Effector memory CD4-positive, alpha-beta T cell (primary cell): ENCODE data around the gene SULT1C4.
"Not testable (repeated sequence)": the region's sequence is repeated elsewhere in the genome, so short reads cannot be mapped to it uniquely, and the experiment has no call there.

Experiments
- DNase-seq, 3 donors: peaks; one replicate each; pipeline ENCODE4 v3.0.0-alpha.2; 2020
- H3K27ac ChIP-seq: 2 replicates; pipeline ENCODE4 v1.7.0; 2013; ENCODE audit warnings: mild to moderate bottlenecking, low read length, moderate library complexity; ENCODE audit not compliant: insufficient read depth, poor library complexity, severe bottlenecking
- H3K27me3 ChIP-seq: replicated peaks from 2 replicates; pipeline ENCODE4 v1.7.0; 2013; ENCODE audit warnings: mild to moderate bottlenecking, low read length; ENCODE audit not compliant: insufficient read depth, control insufficient read depth, poor library complexity, severe bottlenecking
- H3K36me3 ChIP-seq: 2 replicates; pipeline ENCODE4 v1.7.0; 2013; ENCODE audit warnings: mild to moderate bottlenecking, low read length, moderate library complexity; ENCODE audit not compliant: control insufficient read depth, insufficient read depth
- H3K4me1 ChIP-seq: 2 replicates; pipeline ENCODE4 v1.7.0; 2013; ENCODE audit warnings: low read length, mild to moderate bottlenecking; ENCODE audit not compliant: control insufficient read depth, insufficient read depth, poor library complexity, severe bottlenecking
- H3K4me3 ChIP-seq: 2 replicates; pipeline ENCODE4 v1.7.0; 2013; ENCODE audit warnings: low read length, low read depth, mild to moderate bottlenecking; ENCODE audit not compliant: insufficient read depth, poor library complexity, severe bottlenecking
- H3K9me3 ChIP-seq: 2 replicates; pipeline ENCODE4 v1.7.0; 2013; ENCODE audit warnings: mild to moderate bottlenecking, low read length, moderate library complexity; ENCODE audit not compliant: control insufficient read depth

Gene SULT1C4

GRCh38 chr2:108428286-108429009 lies 50.7 kb downstream of the SULT1C4 start:
- Histone ChIP-seq H3K27ac (no peak overlapping the region), H3K36me3 (no peaks in the 10 kb centered on the region), H3K9me3 (no peaks in the 10 kb centered on the region), H3K4me3 (no peak overlapping the region), H3K4me1 (no peaks in the 10 kb centered on the region), H3K27me3 (peaks cover 3% of the 10 kb centered on the region)
- DNase-seq, result no peak

GRCh38 chr2:108435578-108435977 lies 57.8 kb downstream of the SULT1C4 start:
- H3K27ac ChIP-seq, H3K4me3 ChIP-seq, H3K4me1 ChIP-seq, H3K36me3 ChIP-seq, H3K9me3 ChIP-seq, H3K27me3 ChIP-seq, DNase-seq: not testable (repeated sequence)

- H3K4me3 ChIP-seq, result no peak overlapping the region
- no peaks in the 10 kb centered on the region for H3K9me3 ChIP-seq
- no peaks in the 10 kb centered on the region for H3K36me3 ChIP-seq
- no peaks in the 10 kb centered on the region for H3K27me3 ChIP-seq
- DNase-seq, result no peak
- H3K27ac ChIP-seq, result no peak overlapping the region
- H3K4me1 ChIP-seq, result no peaks in the 10 kb centered on the region
These were observed 59.2 kb downstream of the SULT1C4 start for GRCh38 chr2:108436976-108437375.
